GM19395 (cell line): Measurements from ENCODE around the gene BGN.

ENCODE experiments used
- ATAC-seq: cut with Tn5 transposase; IDR thresholded peaks from one replicate; pipeline ENCODE4 v1.9.1; 2021; ENCODE audit warnings: mild to moderate bottlenecking, moderate library complexity; ENCODE audit not compliant: unreplicated experiment

Gene BGN

GRCh38 chrX:153494541-153495361 lies at the start of gene BGN:
BGN (plus strand) TSS chrX:153494980; CDS start chrX:153504632, 9,652 bp downstream.
- no peak for ATAC-seq

- no peak for ATAC-seq
Observed at GRCh38 chrX:153445106-153445855, 49.5 kb upstream of the BGN start.

- ATAC-seq, result no peak
Observed at GRCh38 chrX:153445856-153446635, 48.7 kb upstream of the BGN start, which contains the start of gene TREX2. TREX2 (minus strand) TSS chrX:153446056; CDS start chrX:153445430, 626 bp downstream.

- ATAC-seq, result no peak
Observed at GRCh38 chrX:153446636-153446936, 48.2 kb upstream of the BGN start.

GRCh38 chrX:153446950-153447580 lies 47.7 kb upstream of the BGN start:
- no peak for ATAC-seq

GRCh38 chrX:153447581-153447960 lies 47.2 kb upstream of the BGN start:
- no peak for ATAC-seq

GRCh38 chrX:153448556-153449367 lies 46.0 kb upstream of the BGN start:
- ATAC-seq, result no peak

- ATAC-seq, result no peak
Observed at GRCh38 chrX:153449368-153450113, 45.2 kb upstream of the BGN start.

GRCh38 chrX:153450114-153450948 lies 44.4 kb upstream of the BGN start:
- no peak for ATAC-seq

- no peak for ATAC-seq
Observed at GRCh38 chrX:153450949-153451277, 43.9 kb upstream of the BGN start.

GRCh38 chrX:153454901-153455550 lies 39.8 kb upstream of the BGN start:
- ATAC-seq, result no peak

GRCh38 chrX:153455571-153455970 lies 39.2 kb upstream of the BGN start:
- no peak for ATAC-seq

- ATAC-seq, result no peak
Observed at GRCh38 chrX:153456161-153456560, 38.6 kb upstream of the BGN start.

- ATAC-seq, result no peak
Observed at GRCh38 chrX:153456704-153457103, 38.1 kb upstream of the BGN start.

GRCh38 chrX:153457136-153457825 lies 37.5 kb upstream of the BGN start:
- no peak for ATAC-seq

GRCh38 chrX:153457827-153458466 lies 36.8 kb upstream of the BGN start:
- ATAC-seq, result no peak

- ATAC-seq, result no peak
Observed at GRCh38 chrX:153458476-153458875, 36.3 kb upstream of the BGN start.
